Osteocyte (in vitro differentiated cells): ENCODE data around the gene FKBP8. TPM values are rescaled to one million over a fixed set of nuclear protein-coding genes. Genes with fewer than 3 reads are reported as not detected.

Source experiments
- DNase-seq: peaks from one replicate; pipeline ENCODE4 v3.0.0; 2021; ENCODE audit warnings: mixed read lengths; ENCODE audit not compliant: unreplicated experiment; ENCODE audit errors: extremely low spot score
- H3K27ac Mint-ChIP-seq: one replicate; pipeline ENCODE4 v1.8.0; 2021; ENCODE audit warnings: mild to moderate bottlenecking, mixed read lengths; ENCODE audit not compliant: unreplicated experiment
- H3K27me3 Mint-ChIP-seq: one replicate; pipeline ENCODE4 v1.8.0; 2021; ENCODE audit warnings: mixed read lengths; ENCODE audit not compliant: unreplicated experiment
- H3K36me3 Mint-ChIP-seq: one replicate; pipeline ENCODE4 v1.8.0; 2021; ENCODE audit warnings: mixed read lengths; ENCODE audit not compliant: unreplicated experiment
- H3K4me1 Mint-ChIP-seq: one replicate; pipeline ENCODE4 v1.8.0; 2021; ENCODE audit warnings: mixed read lengths; ENCODE audit not compliant: unreplicated experiment
- H3K4me3 Mint-ChIP-seq: one replicate; pipeline ENCODE4 v1.8.0; 2021; ENCODE audit warnings: mild to moderate bottlenecking, moderate library complexity, mixed read lengths; ENCODE audit not compliant: unreplicated experiment
- H3K9me3 Mint-ChIP-seq: one replicate; pipeline ENCODE4 v1.8.0; 2021; ENCODE audit warnings: mixed read lengths; ENCODE audit not compliant: unreplicated experiment
- CTCF ChIP-seq: fragments of 200-600 bp; sonication (generic); IDR thresholded peaks from 2 replicates; pipeline ENCODE4 v1.5.0; 2021; ENCODE audit warnings: antibody characterized with exemption, mild to moderate bottlenecking, moderate library complexity
- total RNA-seq: library from RNA; stranded (reverse); gene quantifications from 2 replicates; pipeline ENCODE4 v1.2.1, GENCODE V29; 2021

Gene FKBP8
- total RNA-seq, 1 donor from 2014 or later, result 242 TPM

DNA sequence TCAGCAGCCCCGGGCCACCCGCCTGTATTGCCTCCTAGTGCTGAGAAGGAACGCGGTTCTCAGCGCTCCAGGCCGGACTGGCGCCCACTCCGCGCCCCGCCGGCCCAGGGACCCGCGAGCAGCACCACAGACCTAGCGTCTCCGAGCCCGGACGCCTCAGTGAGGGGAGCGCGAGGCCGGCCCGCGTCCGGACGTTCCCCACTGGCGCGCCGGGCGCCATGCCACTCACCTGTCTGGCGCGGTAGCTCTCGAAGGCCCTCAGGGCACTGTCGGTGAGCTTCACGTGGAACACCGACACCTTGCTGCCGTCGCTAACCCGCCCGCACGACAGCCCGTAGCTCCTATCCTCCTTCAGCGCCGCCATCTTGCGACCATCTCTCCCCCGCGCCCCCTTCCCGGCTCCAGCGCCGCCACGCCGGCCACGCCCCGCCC is 21.7 kb downstream of the FKBP8 start, which contains the start of gene ELL:
ELL (minus strand) TSS at position 379 of the 432 bp plus-strand sequence; CDS start at position 364, 15 bp downstream.
- H3K9me3 Mint-ChIP-seq, result no peaks in the 10 kb centered on the region
- H3K36me3 Mint-ChIP-seq, result no peaks in the 10 kb centered on the region
- peak within 1 kb of the TSS; percentile 99 for H3K27ac Mint-ChIP-seq
- peak within 1 kb of the TSS; percentile 94 for H3K4me3 Mint-ChIP-seq
- DNase-seq, result no peak
- TF ChIP-seq CTCF, result no peak
- no peaks in the 10 kb centered on the region for H3K27me3 Mint-ChIP-seq
- peaks cover 18% of the 10 kb centered on the region for H3K4me1 Mint-ChIP-seq

- Mint-ChIP-seq H3K27ac (peak overlapping the region; percentile 99), H3K27me3 (no peaks in the 10 kb centered on the region), H3K36me3 (no peaks in the 10 kb centered on the region), H3K4me1 (peaks cover 21% of the 10 kb centered on the region), H3K9me3 (no peaks in the 10 kb centered on the region), H3K4me3 (peak overlapping the region; percentile 94)
- TF ChIP-seq CTCF, result no peak
- no peak for DNase-seq
Measured at GRCh38 chr19:18520848-18521691, 22.3 kb downstream of the FKBP8 start.

DNA sequence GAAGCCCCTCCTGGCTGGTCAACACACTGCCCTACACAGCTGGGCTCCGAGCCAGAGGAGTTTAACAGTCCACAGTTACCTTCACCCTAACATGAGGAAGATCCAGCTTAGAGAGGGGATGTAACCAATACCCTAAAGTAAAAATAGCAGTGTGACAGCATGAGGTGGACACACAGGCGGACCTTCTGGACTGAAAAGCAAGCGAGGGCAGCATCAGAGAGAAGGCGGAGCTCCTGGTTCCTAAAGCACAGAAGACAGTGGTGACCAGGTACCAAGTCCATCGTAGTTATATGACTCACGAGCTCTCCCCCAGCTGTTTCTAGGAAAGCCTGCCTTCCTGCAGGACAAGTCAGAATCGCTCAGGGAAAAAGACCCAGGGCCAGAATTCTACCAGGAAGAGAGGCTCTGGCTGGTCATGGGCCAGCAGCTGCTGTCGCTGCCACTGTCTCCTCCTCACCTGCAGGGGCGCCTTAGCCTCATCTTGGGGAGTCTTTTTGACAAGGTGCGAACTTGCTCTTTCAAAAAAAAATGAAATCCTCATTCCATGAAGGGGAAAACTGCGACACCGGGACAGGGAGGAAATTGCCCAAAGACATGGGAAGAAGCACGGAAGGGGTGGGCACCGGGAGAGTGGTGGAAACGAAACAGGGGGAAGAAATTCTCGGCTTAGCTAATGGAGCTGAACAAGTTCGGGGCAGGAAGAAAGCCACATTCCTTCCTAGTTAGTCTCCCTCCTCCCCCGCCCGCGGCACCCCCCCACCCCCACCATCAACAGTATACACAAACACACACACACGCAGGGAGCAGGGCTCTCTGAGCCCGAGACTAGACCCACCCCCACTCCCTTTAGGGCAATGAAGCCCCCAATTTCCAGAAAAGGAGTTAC is 23.2 kb downstream of the FKBP8 start:
- Mint-ChIP-seq H3K27ac (peak overlapping the region; percentile 99), H3K4me3 (peak overlapping the region; percentile 94), H3K36me3 (no peaks in the 10 kb centered on the region), H3K4me1 (peaks cover 28% of the 10 kb centered on the region), H3K27me3 (no peaks in the 10 kb centered on the region), H3K9me3 (no peaks in the 10 kb centered on the region)
- DNase-seq, result no peak
- peak; percentile 75 for TF ChIP-seq CTCF

- Mint-ChIP-seq H3K27ac (peak overlapping the region; percentile 65), H3K27me3 (no peaks in the 10 kb centered on the region), H3K9me3 (no peaks in the 10 kb centered on the region), H3K4me1 (peaks cover 43% of the 10 kb centered on the region), H3K36me3 (no peaks in the 10 kb centered on the region), H3K4me3 (no peak overlapping the region)
- no peak for TF ChIP-seq CTCF
- no peak for DNase-seq
Measured at GRCh38 chr19:18518639-18519038, 24.7 kb downstream of the FKBP8 start.
